Stimulated activated CD8-positive, alpha-beta memory T cell treated with anti-CD3 and anti-CD28 coated beads, Interleukin-4, amount 100 ng/mL, for 48 hours (primary cell): Measurements from ENCODE around the gene PDK2.

ENCODE experiments used
- DNase-seq: peaks from one replicate; pipeline ENCODE4 v3.0.0-alpha.2; 2020

PDK2 gene

GRCh38 chr17:50102164-50102991 lies 7.2 kb downstream of the PDK2 start:
- DNase-seq, result no peak

GRCh38 chr17:50103252-50103651 lies 8.1 kb downstream of the PDK2 start:
- DNase-seq, result no peak

GRCh38 chr17:50103941-50104340 lies 8.8 kb downstream of the PDK2 start:
- no peak for DNase-seq

DNA sequence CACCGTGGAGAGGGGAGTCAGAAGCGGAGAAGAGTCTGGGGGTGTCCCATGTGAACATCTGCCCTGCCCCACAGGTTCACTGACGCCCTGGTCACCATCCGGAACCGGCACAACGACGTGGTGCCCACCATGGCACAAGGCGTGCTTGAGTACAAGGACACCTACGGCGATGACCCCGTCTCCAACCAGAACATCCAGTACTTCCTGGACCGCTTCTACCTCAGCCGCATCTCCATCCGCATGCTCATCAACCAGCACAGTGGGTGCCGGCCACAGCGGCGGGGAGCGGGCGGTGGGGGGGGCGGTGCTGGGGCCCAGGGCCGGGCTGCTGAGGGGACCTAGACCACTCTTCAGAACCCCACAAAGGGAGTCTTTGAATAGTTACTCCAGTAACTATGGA lies 10.7 kb downstream of the PDK2 start:
- no peak for DNase-seq

GRCh38 chr17:50106393-50107131 lies 11.4 kb downstream of the PDK2 start:
- no peak for DNase-seq

DNA sequence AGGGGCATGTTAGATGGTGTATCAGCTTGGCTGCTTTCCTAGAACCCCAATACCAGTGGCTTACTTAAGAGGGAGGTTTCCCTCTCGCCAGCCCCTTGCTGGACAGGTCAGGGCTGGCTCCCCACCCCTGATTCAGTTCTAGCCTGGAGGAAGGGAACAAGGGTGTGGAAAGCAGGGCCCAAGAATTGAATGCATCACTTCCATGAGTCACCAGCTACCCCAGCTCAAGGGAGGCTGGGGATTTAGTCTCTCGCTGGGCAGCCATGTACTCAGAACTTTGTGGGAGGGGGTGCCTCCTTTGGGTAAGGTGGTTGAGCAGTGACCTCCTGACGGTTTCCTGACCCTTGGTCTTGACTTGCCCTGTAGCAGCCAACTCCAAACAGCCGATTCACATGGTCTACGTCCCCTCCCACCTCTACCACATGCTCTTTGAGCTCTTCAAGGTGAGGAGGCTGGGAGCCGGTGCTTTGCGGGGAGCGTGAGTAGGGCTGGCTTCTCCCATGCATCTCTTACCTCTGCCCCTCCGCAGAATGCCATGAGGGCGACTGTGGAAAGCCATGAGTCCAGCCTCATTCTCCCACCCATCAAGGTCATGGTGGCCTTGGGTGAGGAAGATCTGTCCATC lies 12.8 kb downstream of the PDK2 start:
- DNase-seq, result no peak

GRCh38 chr17:50108556-50108955 lies 13.4 kb downstream of the PDK2 start:
- DNase-seq, result no peak

DNA sequence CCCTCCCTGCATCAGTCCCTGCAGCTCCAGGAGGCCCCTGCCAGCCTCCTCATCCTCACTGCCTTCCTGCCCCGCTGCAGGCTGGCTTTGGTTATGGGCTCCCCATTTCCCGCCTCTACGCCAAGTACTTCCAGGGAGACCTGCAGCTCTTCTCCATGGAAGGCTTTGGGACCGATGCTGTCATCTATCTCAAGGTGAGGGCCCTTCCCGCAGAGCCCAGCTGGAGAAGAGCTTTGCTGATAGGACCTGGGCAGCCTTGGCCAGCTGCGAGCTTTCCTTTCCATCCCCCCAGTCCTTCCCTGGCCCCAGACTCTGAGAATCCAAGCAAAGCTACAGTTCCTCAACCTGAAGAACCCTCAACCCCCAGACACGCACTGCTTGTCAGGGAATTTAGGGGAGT lies 14.1 kb downstream of the PDK2 start:
- no peak for DNase-seq

DNA sequence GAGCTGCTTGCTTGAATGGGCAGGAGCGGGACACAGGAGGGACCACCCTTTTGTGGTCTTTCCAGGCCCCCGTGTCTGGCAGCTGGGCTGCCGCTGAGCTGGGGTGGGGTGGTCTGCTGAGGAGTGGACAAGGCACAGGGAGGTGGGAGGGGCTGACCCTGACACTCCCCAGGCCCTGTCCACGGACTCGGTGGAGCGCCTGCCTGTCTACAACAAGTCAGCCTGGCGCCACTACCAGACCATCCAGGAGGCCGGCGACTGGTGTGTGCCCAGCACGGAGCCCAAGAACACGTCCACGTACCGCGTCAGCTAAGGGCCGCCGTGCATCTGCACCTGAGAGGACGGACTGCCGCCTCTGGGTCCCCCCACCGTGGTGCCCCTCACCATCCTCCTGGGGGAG lies 14.6 kb downstream of the PDK2 start:
- no peak for DNase-seq

DNA sequence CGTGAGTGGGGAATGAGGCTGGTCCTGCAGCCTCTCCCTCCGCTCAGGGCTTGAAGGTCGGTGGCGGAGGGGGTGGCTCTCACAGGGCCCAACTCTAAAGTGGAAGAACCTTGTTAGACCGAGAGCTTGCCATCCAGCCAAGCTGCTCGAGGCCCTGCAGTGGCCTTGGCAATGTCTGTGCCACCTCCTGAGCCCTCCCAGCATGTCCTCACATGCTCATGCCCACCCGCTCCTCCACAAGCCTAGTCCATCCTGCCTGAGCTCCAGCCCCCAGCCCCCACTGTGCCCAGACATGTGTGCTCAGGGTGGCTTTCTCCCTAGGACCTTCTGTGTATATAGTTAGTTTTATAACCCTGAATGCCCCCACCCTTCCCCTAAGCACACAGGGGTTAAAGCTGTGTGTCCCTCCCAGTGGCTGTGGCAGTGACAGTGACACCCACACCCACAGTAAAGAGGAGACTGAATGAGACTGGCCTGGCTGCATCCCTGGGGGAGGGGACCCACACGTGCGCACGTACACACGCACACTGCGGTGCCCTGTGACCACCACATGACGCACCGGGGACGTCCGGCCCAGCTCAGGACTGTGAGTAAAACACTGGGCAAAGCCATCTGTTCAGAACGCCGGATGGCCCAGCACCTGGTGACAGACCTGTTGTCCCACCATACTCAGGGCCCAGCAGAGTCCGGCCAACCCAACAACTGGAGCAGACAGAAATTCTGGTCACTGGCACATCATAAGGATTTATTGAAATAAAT lies 15.6 kb downstream of the PDK2 start:
- no peak for DNase-seq

DNA sequence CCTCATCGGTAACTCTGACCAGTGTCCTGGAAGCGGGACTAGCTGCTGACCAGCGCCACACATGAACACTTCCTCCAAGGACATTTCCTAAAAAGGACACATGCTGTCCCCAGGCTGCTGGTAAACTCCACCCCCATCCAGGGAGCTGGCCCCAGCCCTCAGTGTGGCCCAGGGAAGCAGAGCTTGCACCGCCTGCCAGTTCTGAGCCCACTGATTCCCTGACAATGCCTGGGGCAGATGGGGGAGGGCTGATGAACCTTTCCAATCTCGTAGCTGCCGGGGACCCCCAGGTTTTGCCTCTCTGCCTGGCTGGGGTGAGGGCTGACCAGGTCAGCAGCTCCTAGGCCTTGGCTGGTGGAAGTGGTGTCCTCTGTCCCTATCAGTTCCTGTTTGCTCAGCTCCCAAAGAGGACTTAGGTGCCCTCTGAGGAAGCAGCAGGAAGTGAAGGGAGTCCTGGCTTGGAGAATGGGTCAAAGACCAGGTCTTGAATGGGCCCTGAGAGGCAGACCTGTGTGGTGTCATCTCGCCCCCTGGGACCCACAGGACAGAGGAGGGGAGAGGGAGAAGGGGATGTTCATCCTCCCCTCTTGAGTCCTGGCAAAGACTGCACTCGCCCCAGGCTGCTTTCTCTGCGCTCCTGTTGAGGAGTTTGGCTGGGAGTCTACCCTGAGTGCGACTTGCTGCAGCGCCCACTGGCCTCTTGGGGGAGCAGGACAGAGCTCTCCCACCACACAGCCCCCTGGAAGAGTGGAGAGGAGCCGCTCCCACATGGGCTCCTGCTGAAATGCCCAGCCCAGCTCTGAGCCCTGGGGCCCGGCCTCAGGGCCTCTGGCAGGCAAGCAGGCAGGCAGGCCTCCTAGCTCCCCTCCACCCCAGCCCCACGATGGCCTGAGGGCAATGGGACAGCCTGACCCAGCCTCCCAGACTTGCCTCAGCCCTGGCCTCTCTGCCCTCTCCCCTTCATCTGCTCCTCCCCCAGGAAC lies 16.8 kb downstream of the PDK2 start:
- no peak for DNase-seq

- no peak for DNase-seq
Measured at GRCh38 chr17:50112694-50113093, 17.5 kb downstream of the PDK2 start.

GRCh38 chr17:50113624-50114320 lies 18.6 kb downstream of the PDK2 start:
- DNase-seq, result no peak

GRCh38 chr17:50114401-50114800 lies 19.2 kb downstream of the PDK2 start:
- DNase-seq, result no peak

- peak; percentile 56 for DNase-seq
Measured at GRCh38 chr17:50114849-50115357, 19.8 kb downstream of the PDK2 start.

DNA sequence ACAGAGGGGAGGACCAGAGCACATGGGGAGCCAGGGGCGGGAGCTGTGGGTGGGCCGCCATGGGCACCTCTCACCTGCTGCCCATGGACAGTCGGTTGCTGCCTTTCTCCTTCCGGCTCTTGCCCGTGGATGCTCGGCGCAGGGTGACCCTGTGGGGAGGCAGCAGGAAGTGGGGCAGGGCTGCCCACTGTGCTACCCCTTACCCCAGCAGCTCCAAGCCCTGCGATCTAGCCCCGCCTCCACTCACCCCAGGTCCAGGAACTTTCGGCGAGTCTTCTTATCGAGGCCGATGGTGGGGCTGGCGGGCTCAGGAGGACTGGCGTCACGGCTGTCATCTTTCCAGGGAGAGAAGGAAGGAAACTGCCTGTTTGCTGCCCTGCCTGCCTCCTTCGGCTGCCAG lies 20.6 kb downstream of the PDK2 start:
- no peak for DNase-seq

- DNase-seq, result peak; percentile 74
Measured at GRCh38 chr17:50117202-50118051, 22.3 kb downstream of the PDK2 start.

DNA sequence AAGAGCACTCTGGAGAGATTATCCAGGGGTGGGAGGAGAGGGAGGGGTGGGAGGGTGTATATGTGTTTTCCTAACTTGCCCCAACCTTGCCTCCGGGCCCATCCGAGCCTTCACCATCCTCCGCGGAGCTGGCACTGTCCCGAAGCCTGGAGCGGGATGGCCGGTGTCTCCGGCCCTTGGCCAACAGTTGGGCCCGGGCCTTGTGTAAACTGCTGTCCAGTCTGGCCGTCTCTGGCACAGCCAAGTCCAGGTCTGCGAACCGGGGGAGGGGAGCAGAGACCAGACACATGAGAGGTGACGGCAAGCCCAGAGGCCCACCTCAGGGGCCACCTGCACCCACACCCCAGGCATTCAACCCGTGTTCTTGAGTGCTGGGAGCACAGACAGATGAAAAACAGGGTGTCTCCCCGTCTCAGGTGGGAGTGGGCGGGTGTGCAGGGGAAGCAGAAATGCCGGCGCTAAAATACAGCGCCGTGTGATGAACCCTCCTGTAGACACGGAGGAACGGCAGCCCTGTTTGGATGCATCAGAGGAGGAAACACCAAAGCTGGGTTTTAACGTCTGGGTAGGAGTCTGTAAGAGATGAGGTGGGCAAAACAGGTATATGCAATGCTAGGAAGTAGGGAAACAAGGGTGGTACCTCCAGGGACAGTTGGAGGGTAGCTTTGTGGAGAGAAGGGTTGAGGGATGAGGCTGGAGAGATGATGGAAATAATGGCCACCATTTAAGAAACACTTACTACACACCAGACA lies 23.1 kb downstream of the PDK2 start:
- DNase-seq, result no peak

DNA sequence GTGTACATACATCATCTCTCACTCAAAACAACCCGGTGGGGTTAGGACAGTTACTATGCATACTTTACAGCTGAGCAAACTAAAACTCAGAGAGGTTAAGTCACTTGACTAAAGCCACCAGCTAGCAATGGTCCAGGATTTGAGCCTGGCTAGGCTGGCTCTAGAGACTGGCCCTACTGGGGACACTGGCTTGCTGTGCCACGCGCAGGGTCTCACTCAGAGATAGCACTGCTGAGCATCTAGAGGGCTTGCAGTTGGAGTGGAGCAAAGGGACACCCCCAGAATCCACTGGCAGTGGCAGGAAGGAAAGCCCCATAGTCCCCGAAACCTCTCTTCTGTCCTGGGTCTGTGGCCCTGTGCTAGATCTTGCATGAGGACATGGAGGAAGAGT lies 23.7 kb downstream of the PDK2 start:
- DNase-seq, result no peak
